ENCODE data around the gene SGO1.

DNA sequence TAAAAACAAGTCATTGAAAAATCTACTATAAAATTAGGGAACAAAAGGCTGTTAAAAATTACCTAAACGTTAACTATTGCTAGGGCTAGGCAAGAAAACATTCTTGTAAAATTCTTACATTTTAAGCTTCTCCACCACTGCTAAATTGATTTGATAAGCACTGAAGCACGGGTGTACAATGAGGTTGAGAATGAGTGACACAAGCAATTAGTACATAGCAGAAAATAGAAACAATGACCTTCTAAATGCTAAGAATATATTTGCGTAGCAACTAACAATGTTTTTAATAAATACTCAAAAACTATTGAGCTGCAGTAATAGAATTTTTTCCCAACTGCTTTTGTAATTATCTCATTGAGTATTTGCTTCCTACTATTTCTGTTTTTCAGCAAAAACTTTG is 4.7 kb downstream of the SGO1 start:
- TF ChIP-seq CTCF (IDR thresholded peaks at IDR 0.05) (no peak), POLR2AphosphoS5 (IDR thresholded peaks at IDR 0.05) (no peak), POLR2A (IDR thresholded peaks at IDR 0.05) (no peak), EP300 (IDR thresholded peaks at IDR 0.05) (no peak)
